Right lobe of liver (tissue), 4 donors: Measurements from ENCODE around the gene MMP17.

Experiments
- POLR2A ChIP-seq: fragments of 450-650 bp; IDR thresholded peaks from one replicate; pipeline ENCODE4 v1.6.1; 2017; ENCODE audit warnings: antibody characterized with exemption, mild to moderate bottlenecking
- TF ChIP-seq, protein P1 (sequence below), 4 donors: fragments of 200-600 bp in 3 of 4; fragments of 450-650 bp in 1 of 4; IDR thresholded peaks; one replicate each; pipeline versions ENCODE4 v1.5.1 to v1.8.0; 2016 to 2022; ENCODE audit warnings: antibody characterized with exemption in 4 of 4, mild to moderate bottlenecking in 2 of 4
- donor health status: DM: no; HTN: no; CAD: no.
- donor health status: DM: no; HTN: no; CAD: no.
- donor health status: DM: no; HTN: yes; CAD: no.

DNA sequence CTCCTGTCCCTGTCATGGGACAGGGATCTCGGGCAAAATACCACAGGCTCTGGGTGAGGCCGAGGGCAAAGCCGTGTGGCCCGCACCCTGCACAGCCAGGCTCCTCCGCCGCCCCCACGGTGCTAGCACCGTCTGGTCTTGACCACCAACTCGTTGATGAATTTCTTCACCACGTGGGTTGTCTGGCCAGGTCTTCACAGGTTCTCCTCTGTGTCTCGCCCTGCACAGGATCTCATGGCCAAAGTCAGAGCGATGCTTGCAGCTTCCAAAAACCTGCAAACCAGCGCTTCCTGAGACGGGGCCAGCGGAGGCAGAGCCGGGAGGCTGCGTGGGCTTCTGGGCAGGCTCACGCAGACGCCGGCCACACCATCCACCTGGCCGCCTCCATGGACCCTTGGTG is 29.0 kb upstream of the MMP17 start:
- TF ChIP-seq, protein P1, sequence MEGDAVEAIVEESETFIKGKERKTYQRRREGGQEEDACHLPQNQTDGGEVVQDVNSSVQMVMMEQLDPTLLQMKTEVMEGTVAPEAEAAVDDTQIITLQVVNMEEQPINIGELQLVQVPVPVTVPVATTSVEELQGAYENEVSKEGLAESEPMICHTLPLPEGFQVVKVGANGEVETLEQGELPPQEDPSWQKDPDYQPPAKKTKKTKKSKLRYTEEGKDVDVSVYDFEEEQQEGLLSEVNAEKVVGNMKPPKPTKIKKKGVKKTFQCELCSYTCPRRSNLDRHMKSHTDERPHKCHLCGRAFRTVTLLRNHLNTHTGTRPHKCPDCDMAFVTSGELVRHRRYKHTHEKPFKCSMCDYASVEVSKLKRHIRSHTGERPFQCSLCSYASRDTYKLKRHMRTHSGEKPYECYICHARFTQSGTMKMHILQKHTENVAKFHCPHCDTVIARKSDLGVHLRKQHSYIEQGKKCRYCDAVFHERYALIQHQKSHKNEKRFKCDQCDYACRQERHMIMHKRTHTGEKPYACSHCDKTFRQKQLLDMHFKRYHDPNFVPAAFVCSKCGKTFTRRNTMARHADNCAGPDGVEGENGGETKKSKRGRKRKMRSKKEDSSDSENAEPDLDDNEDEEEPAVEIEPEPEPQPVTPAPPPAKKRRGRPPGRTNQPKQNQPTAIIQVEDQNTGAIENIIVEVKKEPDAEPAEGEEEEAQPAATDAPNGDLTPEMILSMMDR (IDR thresholded peaks at IDR 0.05): no peak
- no peak for TF ChIP-seq POLR2A
